Gastroesophageal sphincter (tissue), 4 donors: ENCODE measurements around the gene ATP5F1C. TPM values are rescaled to one million over a fixed set of nuclear protein-coding genes. Genes with fewer than 3 reads are reported as not detected.
"Not testable (repeated sequence)": the region's sequence is repeated elsewhere in the genome, so short reads cannot be mapped to it uniquely, and the experiment has no call there.

Experiments
- ATAC-seq: fragments of 150-250 bp; one replicate; pipeline ENCODE4 v1.9.1; 2016; ENCODE audit warnings: mild to moderate bottlenecking, moderate library complexity
- H3K27ac ChIP-seq, 4 donors: fragments of 200-600 bp; sonication (generic) in 3 of 4; 1 replicate in 3 of 4; 2 replicates in 1 of 4; pipeline ENCODE4 v1.5.1; 2016 to 2019
- H3K27me3 ChIP-seq: fragments of 200-600 bp; sonication (generic); one replicate; pipeline ENCODE4 v1.5.1; 2019
- H3K36me3 ChIP-seq, 2 donors: fragments of 200-600 bp; sonication (generic); one replicate each; pipeline ENCODE4 v1.5.1; 2019; ENCODE audit warnings: control low read depth in 1 of 2
- H3K4me1 ChIP-seq, 3 donors: fragments of 200-600 bp; sonication (generic); 1 replicate in 2 of 3; 2 replicates in 1 of 3; pipeline ENCODE4 v1.5.1; 2016 to 2019; ENCODE audit warnings: control low read depth in 2 of 3
- H3K4me3 ChIP-seq, 2 donors: fragments of 200-600 bp; sonication (generic); one replicate each; pipeline ENCODE4 v1.5.1; 2019; ENCODE audit warnings: mild to moderate bottlenecking in 1 of 2, moderate library complexity in 1 of 2
- H3K9me3 ChIP-seq, 3 donors: fragments of 200-600 bp; sonication (generic); one replicate each; pipeline ENCODE4 v1.5.1; 2017 to 2019; ENCODE audit warnings: control low read depth in 2 of 3
- CTCF ChIP-seq, 4 experiments: fragments of 200-600 bp in 2 of 4; fragments of 450-650 bp in 2 of 4; sonication (generic) in 1 of 4; IDR thresholded peaks; one replicate each; pipeline ENCODE4 v1.5.1; 2017 to 2019; ENCODE audit warnings: antibody characterized with exemption in 4 of 4, mild to moderate bottlenecking in 2 of 4, moderate library complexity in 2 of 4
- EP300 ChIP-seq: sonication (generic); formaldehyde crosslinking; IDR thresholded peaks from one replicate; pipeline ENCODE4 v1.6.1; 2017; ENCODE audit warnings: antibody characterized with exemption, mild to moderate bottlenecking
- POLR2A ChIP-seq, 2 donors: fragments of 450-650 bp; IDR thresholded peaks; one replicate each; pipeline ENCODE4 v1.6.1; 2017; ENCODE audit warnings: antibody characterized with exemption in 2 of 2, mild to moderate bottlenecking in 2 of 2, moderate library complexity in 1 of 2
- POLR2AphosphoS5 ChIP-seq: sonication (generic); formaldehyde crosslinking; IDR thresholded peaks from one replicate; pipeline ENCODE4 v1.6.1; 2017; ENCODE audit warnings: antibody characterized with exemption
- WGBS, 2 donors: methylation state at CpG; one replicate each; pipeline ENCODE4 v1.1.5; 2018; ENCODE audit warnings: low coverage in 1 of 2; 5-methylcytosine and 5-hydroxymethylcytosine counted together
- total RNA-seq, 4 donors: library from RNA; depleted of rRNA; stranded (reverse); fragments of >200 nt; gene quantifications; one replicate each; pipeline ENCODE4 v1.1.0, GENCODE V29; 2016

ATP5F1C gene
- total RNA-seq, 4 donors from 2014 or later = 216 to 300 (median 262) TPM

- TF ChIP-seq POLR2A (IDR thresholded peaks at IDR 0.05) (no peak), CTCF (IDR thresholded peaks at IDR 0.05) (no peak), EP300 (no peak), POLR2AphosphoS5 (no peak)
- peaks cover 0 to 12% (median 0%) of the 10 kb centered on the region in 3 donors for H3K4me1 ChIP-seq
- 88 to 90% methylated on average over 6 of the region's 6 CpGs for WGBS, 2 donors
- no peak overlapping the region for H3K27ac ChIP-seq
- H3K9me3 ChIP-seq = no peaks in the 10 kb centered on the region
- ATAC-seq = no peak
- H3K27me3 ChIP-seq = no peaks in the 10 kb centered on the region
- no peak overlapping the region for H3K4me3 ChIP-seq
- H3K36me3 ChIP-seq = peaks cover 19 to 95% of the 10 kb centered on the region in 2 donors
Measured at GRCh38 chr10:7804216-7804615, 16.2 kb downstream of the ATP5F1C start.

DNA sequence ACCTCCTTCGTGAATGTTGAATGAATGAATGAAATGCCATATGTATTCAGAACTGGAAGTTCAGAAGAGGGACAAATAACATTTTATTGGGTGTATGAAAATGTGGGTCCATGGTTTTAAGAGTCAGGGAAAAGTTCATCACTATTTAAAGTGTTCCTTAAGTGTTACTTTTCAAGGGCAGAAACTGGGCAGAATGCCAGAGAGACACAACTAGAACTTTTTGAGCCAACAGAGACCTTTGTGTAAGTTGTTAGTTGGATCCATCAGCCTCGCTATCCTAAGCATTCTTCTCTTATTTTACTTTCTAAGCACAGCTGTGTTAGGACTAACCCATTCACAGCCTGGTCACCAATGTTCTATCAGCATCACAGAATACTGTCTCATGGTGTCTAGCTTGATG lies 16.8 kb downstream of the ATP5F1C start:
- peaks cover 16 to 90% of the 10 kb centered on the region in 2 donors for H3K36me3 ChIP-seq
- no peak for ATAC-seq
- 53 to 65% methylated on average over 2 of the region's 2 CpGs for WGBS, 2 donors
- H3K4me3 ChIP-seq = no peak overlapping the region
- peaks cover 0 to 12% (median 0%) of the 10 kb centered on the region in 3 donors for H3K4me1 ChIP-seq
- TF ChIP-seq POLR2AphosphoS5 (no peak), CTCF (IDR thresholded peaks at IDR 0.05) (no peak), EP300 (no peak), POLR2A (IDR thresholded peaks at IDR 0.05) (no peak)
- H3K9me3 ChIP-seq = no peaks in the 10 kb centered on the region
- H3K27me3 ChIP-seq = no peaks in the 10 kb centered on the region
- no peak overlapping the region for H3K27ac ChIP-seq

- H3K27me3 ChIP-seq = no peaks in the 10 kb centered on the region
- 63 to 71% methylated on average over 4 of the region's 4 CpGs for WGBS, 2 donors
- no peak overlapping the region for H3K4me3 ChIP-seq
- H3K9me3 ChIP-seq = no peaks in the 10 kb centered on the region
- H3K27ac ChIP-seq = no peak overlapping the region
- peaks cover 10 to 50% of the 10 kb centered on the region in 2 donors for H3K36me3 ChIP-seq
- no peak for ATAC-seq
- TF ChIP-seq POLR2A (IDR thresholded peaks at IDR 0.05) (no peak), CTCF (IDR thresholded peaks at IDR 0.05) (no peak), EP300 (no peak), POLR2AphosphoS5 (no peak)
- H3K4me1 ChIP-seq = peaks cover 0 to 12% (median 0%) of the 10 kb centered on the region in 3 donors
Measured at GRCh38 chr10:7808686-7809267, 20.8 kb downstream of the ATP5F1C start.

- no peak for ATAC-seq
- H3K4me3 ChIP-seq = no peak overlapping the region
- H3K9me3 ChIP-seq = no peaks in the 10 kb centered on the region
- H3K27ac ChIP-seq = no peak overlapping the region
- H3K27me3 ChIP-seq = no peaks in the 10 kb centered on the region
- peaks cover 0 to 33% of the 10 kb centered on the region in 2 donors for H3K36me3 ChIP-seq
- no peaks in the 10 kb centered on the region for H3K4me1 ChIP-seq
- TF ChIP-seq POLR2A (IDR thresholded peaks at IDR 0.05) (no peak), EP300 (no peak), CTCF (IDR thresholded peaks at IDR 0.05) (no peak), POLR2AphosphoS5 (no peak)
- 61 to 74% methylated on average over 6 to 7 of the region's 7 CpGs for WGBS, 2 donors
Measured at GRCh38 chr10:7810443-7810842, 22.5 kb downstream of the ATP5F1C start.

- Histone ChIP-seq H3K9me3 (no peaks in the 10 kb centered on the region), H3K27ac (no peak overlapping the region), H3K27me3 (no peaks in the 10 kb centered on the region), H3K4me1 (no peaks in the 10 kb centered on the region), H3K36me3 (peaks cover 0 to 29% of the 10 kb centered on the region in 2 donors), H3K4me3 (no peak overlapping the region)
- WGBS, 2 donors = 81 to 88% methylated on average over 4 to 5 of the region's 5 CpGs
- no peak for ATAC-seq
- TF ChIP-seq POLR2AphosphoS5 = no peak
- TF ChIP-seq POLR2A (IDR thresholded peaks at IDR 0.05) = no peak
- TF ChIP-seq EP300 = no peak
- no peak for TF ChIP-seq CTCF (IDR thresholded peaks at IDR 0.05)
Measured at GRCh38 chr10:7811000-7811399, 23.0 kb downstream of the ATP5F1C start.

DNA sequence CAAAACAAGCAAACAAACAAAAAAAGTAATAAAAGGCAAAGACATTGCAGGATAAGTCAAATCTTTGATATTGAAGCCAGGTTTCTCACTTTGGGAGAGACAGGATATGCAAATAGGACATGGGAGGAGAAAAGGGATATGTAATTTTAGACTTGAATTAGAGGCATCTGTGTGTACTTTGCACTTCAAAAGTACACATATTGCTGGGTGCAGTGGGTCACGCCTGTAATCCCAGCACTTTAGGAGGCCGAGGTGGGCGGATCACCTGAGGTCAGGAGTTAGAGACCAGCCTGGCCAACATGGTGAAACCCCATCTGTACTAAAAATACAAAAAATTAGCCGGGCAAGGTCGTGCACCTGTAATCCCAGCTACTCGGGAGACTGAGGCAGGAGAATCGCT lies 23.8 kb downstream of the ATP5F1C start:
- peaks cover 0 to 24% of the 10 kb centered on the region in 2 donors for H3K36me3 ChIP-seq
- ATAC-seq, H3K4me3 ChIP-seq, H3K9me3 ChIP-seq, H3K4me1 ChIP-seq, H3K27ac ChIP-seq, H3K27me3 ChIP-seq: not testable (repeated sequence)
- WGBS, 2 donors = 53 to 60% methylated on average over 3 to 6 of the region's 7 CpGs
